Activated naive CD4-positive, alpha-beta T cell treated with anti-CD3 and anti-CD28 coated beads, Interleukin-2, amount 10 ng/mL, durations not matched to agents 7 days and 5 days (primary cell): ENCODE results near the gene PGBD5.
A peak's percentile ranks its signal among the peaks of the same experiment; 100 is the strongest.

Experiments
- CTCF ChIA-PET: fragments of 350-600 bp; sonication (Branson Sonifier 250); formaldehyde crosslinking; loops from one replicate; lab custom pipeline; 2021; ENCODE audit warnings: antibody characterized with exemption; lab: Charles Lee
- DNase-seq: peaks from one replicate; pipeline ENCODE4 v3.0.0-alpha.2; 2020
- H3K27ac Mint-ChIP-seq: one replicate; pipeline ENCODE4 v1.8.0; 2021; ENCODE audit warnings: mild to moderate bottlenecking, moderate library complexity, mixed read lengths
- H3K27me3 Mint-ChIP-seq: one replicate; pipeline ENCODE4 v1.8.0; 2021; ENCODE audit warnings: mild to moderate bottlenecking, mixed read lengths
- H3K36me3 Mint-ChIP-seq: one replicate; pipeline ENCODE4 v1.8.0; 2021; ENCODE audit warnings: mixed read lengths
- H3K4me1 Mint-ChIP-seq: one replicate; pipeline ENCODE4 v1.8.0; 2021; ENCODE audit warnings: mixed read lengths
- H3K4me3 Mint-ChIP-seq: one replicate; pipeline ENCODE4 v1.8.0; 2021; ENCODE audit warnings: mild to moderate bottlenecking, moderate library complexity, mixed read lengths
- H3K9me3 Mint-ChIP-seq: one replicate; pipeline ENCODE4 v1.8.0; 2021; ENCODE audit warnings: mixed read lengths

Gene PGBD5

GRCh38 chr1:230316864-230317745 is 109.0 kb downstream of the PGBD5 start:
- CTCF ChIA-PET: no interaction called here
- Mint-ChIP-seq H3K4me3 (no peak overlapping the region), H3K27me3 (peaks cover 16% of the 10 kb centered on the region), H3K4me1 (no peaks in the 10 kb centered on the region), H3K36me3 (no peaks in the 10 kb centered on the region), H3K9me3 (no peaks in the 10 kb centered on the region), H3K27ac (no peak overlapping the region)
- DNase-seq: no peak

DNA sequence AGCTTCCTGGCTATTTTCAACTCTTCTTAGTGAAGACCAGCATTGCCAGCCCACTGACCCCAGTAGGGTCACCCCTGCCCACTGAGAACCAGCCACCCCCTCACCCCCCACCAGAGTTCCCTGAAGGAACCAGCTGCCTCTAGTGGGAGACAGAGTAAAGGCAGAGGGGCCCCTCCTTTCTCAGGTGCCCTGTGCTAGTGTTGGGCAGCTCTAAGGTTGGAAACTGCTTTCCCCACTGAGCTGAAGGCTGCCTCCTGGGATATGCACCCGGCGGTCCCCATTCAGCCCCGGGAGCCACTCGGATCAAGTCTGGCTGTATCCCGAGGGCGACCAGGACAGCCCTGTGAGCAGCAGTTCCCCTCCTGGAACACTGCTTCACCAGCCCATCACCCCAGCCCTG is 111.0 kb downstream of the PGBD5 start:
- DNase-seq: no peak
- Mint-ChIP-seq H3K27ac (no peak overlapping the region), H3K27me3 (peaks cover 21% of the 10 kb centered on the region), H3K9me3 (no peaks in the 10 kb centered on the region), H3K4me3 (no peak overlapping the region), H3K4me1 (peaks cover 2% of the 10 kb centered on the region), H3K36me3 (no peaks in the 10 kb centered on the region)
- CTCF ChIA-PET: interaction anchor here (1.4 to 2.2 kb wide), 2 partner anchors 9 to 654 kb away, joined by 3 to 8 read pairs; no protein-coding TSS in a partner anchor

GRCh38 chr1:230314142-230314470 is 112.0 kb downstream of the PGBD5 start:
- Mint-ChIP-seq H3K4me3 (no peak overlapping the region), H3K4me1 (peaks cover 2% of the 10 kb centered on the region), H3K9me3 (no peaks in the 10 kb centered on the region), H3K27me3 (peaks cover 26% of the 10 kb centered on the region), H3K27ac (no peak overlapping the region), H3K36me3 (no peaks in the 10 kb centered on the region)
- DNase-seq: no peak
- CTCF ChIA-PET: interaction anchor here (0.7 to 2.2 kb wide), 3 partner anchors 8 to 653 kb away, joined by 3 to 8 read pairs (median 4); no protein-coding TSS in a partner anchor

DNA sequence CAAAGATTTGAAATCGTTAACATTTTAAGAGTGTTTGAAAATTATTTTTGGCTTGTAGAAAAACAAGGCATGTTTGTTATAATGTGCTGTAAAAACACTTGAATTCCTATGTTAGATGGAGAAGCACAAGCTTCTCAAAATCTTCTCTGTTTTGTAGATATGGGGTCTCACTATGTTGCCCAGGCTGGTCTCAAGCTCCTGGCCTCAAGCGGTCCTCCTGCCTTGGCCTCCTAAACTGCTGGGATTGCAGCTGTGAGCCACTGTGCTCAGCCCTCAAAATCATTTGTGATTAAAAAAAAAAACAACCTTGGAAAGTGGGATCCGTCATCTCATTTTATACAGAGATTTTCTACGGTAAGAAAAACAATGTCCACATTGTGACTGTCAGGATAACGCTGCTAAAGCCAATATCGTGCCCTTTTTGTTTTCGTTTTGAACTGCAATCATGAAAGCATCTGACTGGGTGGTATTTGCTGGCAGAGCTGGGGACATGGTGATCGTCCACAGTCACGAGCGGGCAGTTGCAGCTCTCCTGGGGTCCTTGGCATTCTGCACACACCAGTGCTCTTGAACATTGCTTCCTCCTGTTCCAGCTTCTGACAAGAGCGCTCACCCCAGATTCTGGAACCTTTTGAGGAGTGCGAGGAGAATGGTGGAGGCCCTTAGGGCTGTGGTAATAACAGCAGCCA is 112.5 kb downstream of the PGBD5 start:
- H3K27me3 Mint-ChIP-seq: peaks cover 26% of the 10 kb centered on the region
- no peak overlapping the region for H3K27ac Mint-ChIP-seq
- no peaks in the 10 kb centered on the region for H3K9me3 Mint-ChIP-seq
- no peak overlapping the region for H3K4me3 Mint-ChIP-seq
- no peak for DNase-seq
- no peaks in the 10 kb centered on the region for H3K36me3 Mint-ChIP-seq
- peaks cover 2% of the 10 kb centered on the region for H3K4me1 Mint-ChIP-seq
- CTCF ChIA-PET: interaction anchor here (0.7 to 2.2 kb wide), 2 partner anchors 183 to 653 kb away, joined by 4 to 8 read pairs; no protein-coding TSS in a partner anchor

GRCh38 chr1:230312676-230313075 is 113.5 kb downstream of the PGBD5 start:
- no peaks in the 10 kb centered on the region for H3K9me3 Mint-ChIP-seq
- DNase-seq: no peak
- H3K27ac Mint-ChIP-seq: no peak overlapping the region
- CTCF ChIA-PET: interaction anchor here (1.7 kb wide), 1 partner anchor 651 kb away, joined by 16 read pairs; no protein-coding TSS in a partner anchor
- no peaks in the 10 kb centered on the region for H3K36me3 Mint-ChIP-seq
- H3K4me1 Mint-ChIP-seq: peaks cover 2% of the 10 kb centered on the region
- peaks cover 25% of the 10 kb centered on the region for H3K27me3 Mint-ChIP-seq
- no peak overlapping the region for H3K4me3 Mint-ChIP-seq

GRCh38 chr1:230310381-230311163 is 115.6 kb downstream of the PGBD5 start:
- Mint-ChIP-seq H3K27ac (no peak overlapping the region), H3K36me3 (no peaks in the 10 kb centered on the region), H3K4me3 (no peak overlapping the region), H3K9me3 (no peaks in the 10 kb centered on the region), H3K4me1 (peaks cover 5% of the 10 kb centered on the region), H3K27me3 (peaks cover 22% of the 10 kb centered on the region)
- DNase-seq: peak; percentile 74
- CTCF ChIA-PET: interaction anchor here (0.6 to 1.8 kb wide), 5 partner anchors 8 to 654 kb away, joined by 3 to 8 read pairs (median 4); no protein-coding TSS in a partner anchor

GRCh38 chr1:230309646-230310177 is 116.4 kb downstream of the PGBD5 start:
- CTCF ChIA-PET: interaction anchor here (1.2 to 1.8 kb wide), 4 partner anchors 616 to 1055 kb away, joined by 3 to 8 read pairs (median 4); no protein-coding TSS in a partner anchor
- Mint-ChIP-seq H3K4me3 (no peak overlapping the region), H3K36me3 (no peaks in the 10 kb centered on the region), H3K27ac (no peak overlapping the region), H3K27me3 (peaks cover 18% of the 10 kb centered on the region), H3K9me3 (no peaks in the 10 kb centered on the region), H3K4me1 (peaks cover 5% of the 10 kb centered on the region)
- no peak for DNase-seq

DNA sequence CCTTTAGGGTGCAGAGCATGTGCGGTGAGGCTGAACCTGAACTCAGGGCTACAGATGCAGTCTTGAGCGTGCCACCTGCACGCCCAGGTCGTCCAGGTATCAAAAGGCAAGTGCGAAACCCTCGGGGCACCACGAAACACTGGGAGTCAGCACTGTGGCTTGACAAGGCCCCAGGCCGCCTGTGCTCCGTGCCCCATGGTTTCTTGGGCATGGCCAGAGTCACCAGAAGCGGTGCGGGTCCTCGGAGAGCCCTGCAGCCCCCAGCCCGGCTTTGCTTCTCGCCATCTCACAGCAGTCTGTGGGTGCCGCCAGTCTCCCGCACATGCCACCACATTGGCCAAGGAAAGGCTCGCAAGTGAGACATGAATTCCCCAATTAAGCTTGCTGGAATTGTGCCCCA is 117.3 kb downstream of the PGBD5 start:
- no peaks in the 10 kb centered on the region for H3K9me3 Mint-ChIP-seq
- H3K36me3 Mint-ChIP-seq: no peaks in the 10 kb centered on the region
- CTCF ChIA-PET: interaction anchor here (1.4 to 1.8 kb wide), 3 partner anchors 615 to 1054 kb away, joined by 3 to 8 read pairs (median 5); no protein-coding TSS in a partner anchor
- no peak overlapping the region for H3K27ac Mint-ChIP-seq
- peaks cover 14% of the 10 kb centered on the region for H3K27me3 Mint-ChIP-seq
- H3K4me3 Mint-ChIP-seq: no peak overlapping the region
- peaks cover 8% of the 10 kb centered on the region for H3K4me1 Mint-ChIP-seq
- DNase-seq: no peak

- H3K4me1 Mint-ChIP-seq: peaks cover 13% of the 10 kb centered on the region
- no peaks in the 10 kb centered on the region for H3K9me3 Mint-ChIP-seq
- no peak overlapping the region for H3K27ac Mint-ChIP-seq
- no peaks in the 10 kb centered on the region for H3K36me3 Mint-ChIP-seq
- H3K4me3 Mint-ChIP-seq: no peak overlapping the region
- DNase-seq: no peak
- CTCF ChIA-PET: interaction anchor here (0.8 to 1.4 kb wide), 2 partner anchors 615 to 647 kb away, joined by 3 read pairs; no protein-coding TSS in a partner anchor
- H3K27me3 Mint-ChIP-seq: peaks cover 10% of the 10 kb centered on the region
Observed at GRCh38 chr1:230308039-230308438, 118.1 kb downstream of the PGBD5 start.

GRCh38 chr1:230307213-230307612 is 118.9 kb downstream of the PGBD5 start:
- no peak overlapping the region for H3K27ac Mint-ChIP-seq
- no peak overlapping the region for H3K4me3 Mint-ChIP-seq
- no peaks in the 10 kb centered on the region for H3K9me3 Mint-ChIP-seq
- CTCF ChIA-PET: no interaction called here
- H3K36me3 Mint-ChIP-seq: no peaks in the 10 kb centered on the region
- no peak for DNase-seq
- H3K27me3 Mint-ChIP-seq: peaks cover 13% of the 10 kb centered on the region
- H3K4me1 Mint-ChIP-seq: peaks cover 13% of the 10 kb centered on the region

- CTCF ChIA-PET: interaction anchor here (0.6 to 2.2 kb wide), 12 partner anchors 9 to 1051 kb away, joined by 3 to 10 read pairs (median 3); no protein-coding TSS in a partner anchor
- H3K36me3 Mint-ChIP-seq: no peaks in the 10 kb centered on the region
- DNase-seq: peak; percentile 44
- no peak overlapping the region for H3K27ac Mint-ChIP-seq
- H3K4me1 Mint-ChIP-seq: peaks cover 13% of the 10 kb centered on the region
- no peak overlapping the region for H3K4me3 Mint-ChIP-seq
- H3K27me3 Mint-ChIP-seq: peaks cover 20% of the 10 kb centered on the region
- H3K9me3 Mint-ChIP-seq: no peaks in the 10 kb centered on the region
Observed at GRCh38 chr1:230306169-230306568, 120.0 kb downstream of the PGBD5 start.

DNA sequence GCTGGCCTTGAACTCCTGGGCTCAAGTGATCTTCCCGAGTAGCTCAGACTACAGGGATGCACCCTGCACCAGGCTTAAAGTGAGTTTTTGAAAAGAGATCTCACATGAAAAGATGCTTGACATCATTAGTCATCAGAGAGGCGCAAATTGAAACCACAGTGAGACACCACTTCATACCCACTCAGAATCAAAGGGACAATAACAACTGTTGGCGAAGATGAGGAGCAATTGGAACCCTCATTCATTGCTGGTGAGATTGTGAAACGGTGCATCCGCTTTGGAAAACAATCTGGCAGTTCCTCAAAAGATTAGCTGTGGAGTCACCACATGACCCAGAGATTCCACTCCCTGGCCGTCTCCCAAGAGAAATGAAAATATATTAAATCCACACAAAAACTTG is 122.3 kb downstream of the PGBD5 start:
- Mint-ChIP-seq H3K27ac (no peak overlapping the region), H3K36me3 (no peaks in the 10 kb centered on the region), H3K4me1 (peaks cover 11% of the 10 kb centered on the region), H3K4me3 (no peak overlapping the region), H3K27me3 (peaks cover 14% of the 10 kb centered on the region), H3K9me3 (no peaks in the 10 kb centered on the region)
- CTCF ChIA-PET: interaction anchor here (1.5 kb wide), 1 partner anchor 26 kb away, joined by 4 read pairs; no protein-coding TSS in a partner anchor
- DNase-seq: no peak

DNA sequence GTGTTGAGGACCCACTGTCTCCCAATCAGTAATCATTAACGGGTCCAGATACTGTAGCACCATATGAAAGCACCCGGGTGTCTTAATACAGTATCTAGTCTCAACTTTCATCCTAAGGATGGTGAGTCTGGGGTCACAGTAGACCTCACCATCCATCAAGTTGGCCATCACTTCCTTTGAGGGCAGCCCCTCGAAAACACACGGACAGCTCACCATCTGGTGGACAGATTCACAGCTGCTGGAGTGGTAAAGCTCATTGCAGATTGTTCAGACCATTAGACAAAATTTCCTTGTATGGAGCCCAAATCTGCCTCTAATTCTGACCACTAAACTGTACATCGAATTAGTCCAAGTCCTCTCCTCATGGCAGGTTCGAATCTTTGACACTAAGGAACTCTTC is 123.1 kb downstream of the PGBD5 start:
- no peak overlapping the region for H3K27ac Mint-ChIP-seq
- H3K9me3 Mint-ChIP-seq: no peaks in the 10 kb centered on the region
- CTCF ChIA-PET: interaction anchor here (1.1 to 1.8 kb wide), 2 partner anchors 8 to 642 kb away, joined by 4 to 5 read pairs; no protein-coding TSS in a partner anchor
- H3K4me1 Mint-ChIP-seq: peaks cover 11% of the 10 kb centered on the region
- H3K4me3 Mint-ChIP-seq: no peak overlapping the region
- DNase-seq: no peak
- H3K36me3 Mint-ChIP-seq: no peaks in the 10 kb centered on the region
- H3K27me3 Mint-ChIP-seq: peaks cover 14% of the 10 kb centered on the region
